Ectodermal cell (in vitro differentiated cells): ENCODE measurements around the gene RBMS3.

Experiments used
- H3K27ac ChIP-seq: 2 replicates; pipeline ENCODE4 v1.7.0; 2013; ENCODE audit warnings: mild to moderate bottlenecking, low read depth, low read length; ENCODE audit not compliant: insufficient read depth, poor library complexity, severe bottlenecking
- H3K27me3 ChIP-seq: 2 replicates; pipeline ENCODE4 v1.7.0; 2013; ENCODE audit warnings: mild to moderate bottlenecking, low read length; ENCODE audit not compliant: insufficient read depth, control insufficient read depth, poor library complexity, severe bottlenecking
- H3K36me3 ChIP-seq: one replicate; pipeline ENCODE4 v1.7.0; 2013; ENCODE audit warnings: low read length; ENCODE audit not compliant: control insufficient read depth, insufficient read depth
- H3K4me1 ChIP-seq: one replicate; pipeline ENCODE4 v1.7.0; 2013; ENCODE audit warnings: low read length; ENCODE audit not compliant: control insufficient read depth, insufficient read depth
- H3K4me3 ChIP-seq: 2 replicates; pipeline ENCODE4 v1.7.0; 2013; ENCODE audit warnings: low read depth, low read length, control low read depth; ENCODE audit not compliant: insufficient read depth
- H3K9me3 ChIP-seq: 2 replicates; pipeline ENCODE4 v1.7.0; 2013; ENCODE audit warnings: mild to moderate bottlenecking, low read length, moderate library complexity; ENCODE audit not compliant: control insufficient read depth
- WGBS, 2 experiments: methylation state at CpG; one replicate each; pipeline ENCODE4 v1.1.7; 2013; ENCODE audit warnings: missing lambda C conversion rate in 2 of 2; 5-methylcytosine and 5-hydroxymethylcytosine counted together

RBMS3 gene

GRCh38 chr3:29307295-29307694 is 26.4 kb downstream of the RBMS3 start:
- no peak overlapping the region for H3K27ac ChIP-seq
- WGBS, 2 experiments, result 97 to 100% methylated on average over 1 of the region's 1 CpG

DNA sequence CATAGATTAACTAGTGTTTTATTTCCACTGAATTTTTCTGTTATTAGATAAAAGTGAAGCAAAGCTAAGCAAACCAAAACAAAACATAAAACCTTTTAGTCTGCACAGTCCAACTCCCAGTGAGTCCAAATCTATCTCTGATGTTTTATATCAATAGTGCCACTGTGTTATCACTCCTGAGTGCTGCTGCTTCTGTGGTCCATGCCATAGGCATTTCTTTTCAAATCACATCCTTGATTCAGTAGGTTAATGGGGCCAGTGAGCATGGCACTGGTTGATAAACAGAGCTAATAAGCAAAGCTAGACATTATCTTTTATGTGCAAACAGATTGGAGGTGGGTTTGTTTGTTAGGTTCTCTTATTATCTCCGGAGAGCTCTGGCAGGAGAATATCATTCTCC is 30.0 kb downstream of the RBMS3 start:
- H3K4me1 ChIP-seq, result no peaks in the 10 kb centered on the region
- no peaks in the 10 kb centered on the region for H3K9me3 ChIP-seq
- no peak overlapping the region for H3K4me3 ChIP-seq
- no peaks in the 10 kb centered on the region for H3K27me3 ChIP-seq
- no peaks in the 10 kb centered on the region for H3K36me3 ChIP-seq
- 88 to 100% methylated on average over 1 of the region's 1 CpG for WGBS, 2 experiments
- no peak overlapping the region for H3K27ac ChIP-seq

More at GRCh38 chr3:29307295-29307694, 26.4 kb downstream of the RBMS3 start:
- H3K4me1 ChIP-seq, result no peaks in the 10 kb centered on the region
- no peak overlapping the region for H3K4me3 ChIP-seq
- no peaks in the 10 kb centered on the region for H3K27me3 ChIP-seq
- H3K9me3 ChIP-seq, result no peaks in the 10 kb centered on the region
- H3K36me3 ChIP-seq, result no peaks in the 10 kb centered on the region

- no peaks in the 10 kb centered on the region for H3K36me3 ChIP-seq
- H3K4me3 ChIP-seq, result no peak overlapping the region
- H3K27ac ChIP-seq, result no peak overlapping the region
- no peaks in the 10 kb centered on the region for H3K4me1 ChIP-seq
- H3K9me3 ChIP-seq, result no peaks in the 10 kb centered on the region
- WGBS, 2 experiments, result 83 to 86% methylated on average over 2 to 3 of the region's 3 CpGs
- no peaks in the 10 kb centered on the region for H3K27me3 ChIP-seq
Observed at GRCh38 chr3:29311795-29312194, 30.9 kb downstream of the RBMS3 start.

DNA sequence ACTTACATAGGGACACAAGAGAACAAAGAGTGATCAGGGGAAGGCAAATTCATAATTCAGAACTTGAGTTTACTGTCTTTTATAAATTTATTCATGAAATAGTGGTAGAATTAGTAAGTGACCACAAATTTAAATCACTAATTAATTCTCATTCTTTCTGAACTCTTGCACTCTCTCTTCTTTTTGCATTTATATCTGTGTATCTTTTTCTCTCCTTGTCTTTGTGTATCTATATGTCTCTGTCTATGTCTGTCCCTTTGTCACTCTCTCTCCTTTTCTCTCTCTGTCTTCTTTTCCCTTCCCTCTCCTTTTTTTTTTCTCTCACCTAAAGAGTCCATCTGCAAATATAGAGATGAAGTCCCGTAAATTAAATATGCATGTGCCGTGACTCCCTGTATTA is 31.5 kb downstream of the RBMS3 start:
- Histone ChIP-seq H3K27me3 (no peaks in the 10 kb centered on the region), H3K4me1 (no peaks in the 10 kb centered on the region), H3K36me3 (no peaks in the 10 kb centered on the region), H3K4me3 (no peak overlapping the region), H3K9me3 (no peaks in the 10 kb centered on the region), H3K27ac (no peak overlapping the region)
- 95 to 100% methylated on average over 2 of the region's 2 CpGs for WGBS, 2 experiments

- H3K9me3 ChIP-seq, result no peaks in the 10 kb centered on the region
- H3K36me3 ChIP-seq, result no peaks in the 10 kb centered on the region
- no peak overlapping the region for H3K4me3 ChIP-seq
- no peaks in the 10 kb centered on the region for H3K27me3 ChIP-seq
- 82 to 95% methylated on average over 2 of the region's 2 CpGs for WGBS, 2 experiments
- H3K27ac ChIP-seq, result no peak overlapping the region
- H3K4me1 ChIP-seq, result no peaks in the 10 kb centered on the region
Observed at GRCh38 chr3:29312960-29313452, 32.1 kb downstream of the RBMS3 start.

DNA sequence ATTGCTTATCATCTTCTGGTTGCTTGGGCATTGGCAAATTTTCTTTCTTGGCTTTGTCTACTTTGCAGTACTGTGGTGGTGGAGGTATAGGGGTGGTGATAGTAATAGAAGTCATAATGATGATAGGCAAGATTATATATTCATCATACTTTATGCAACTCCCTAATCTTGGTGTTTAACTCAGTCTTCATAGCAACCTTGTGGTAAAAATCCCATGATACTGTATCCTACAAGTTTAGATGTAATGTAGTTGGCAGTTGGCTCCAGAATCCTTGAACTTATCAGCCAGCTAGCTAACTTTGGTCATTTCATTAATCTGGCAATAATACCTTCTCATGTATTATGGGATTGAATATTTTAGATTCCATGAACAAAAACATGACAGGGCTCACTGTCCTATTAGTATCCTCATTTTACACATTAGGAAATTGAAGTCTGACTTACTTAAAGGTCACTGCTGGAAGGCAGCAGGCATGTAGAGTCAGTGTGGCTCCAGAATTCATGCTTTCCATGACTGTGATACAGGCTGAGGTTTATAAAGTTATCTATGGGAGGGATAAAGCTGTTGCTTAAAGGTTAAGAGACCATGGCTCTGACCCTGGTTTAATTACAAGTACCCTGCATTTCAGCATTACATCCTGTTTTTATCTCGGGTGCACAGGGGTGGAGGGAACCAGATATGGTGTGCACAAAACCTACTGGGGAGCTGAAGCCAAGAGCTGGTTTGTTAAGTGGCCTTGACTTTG is 33.3 kb downstream of the RBMS3 start:
- no peak overlapping the region for H3K27ac ChIP-seq

GRCh38 chr3:29314727-29315088 is 33.8 kb downstream of the RBMS3 start:
- H3K9me3 ChIP-seq, result no peaks in the 10 kb centered on the region
- no peak overlapping the region for H3K4me3 ChIP-seq
- H3K4me1 ChIP-seq, result no peaks in the 10 kb centered on the region
- H3K27me3 ChIP-seq, result no peaks in the 10 kb centered on the region
- H3K27ac ChIP-seq, result no peak overlapping the region
- H3K36me3 ChIP-seq, result no peaks in the 10 kb centered on the region

More for the DNA sequence above, 33.3 kb downstream of the RBMS3 start:
- Histone ChIP-seq H3K27me3 (no peaks in the 10 kb centered on the region), H3K9me3 (no peaks in the 10 kb centered on the region), H3K4me3 (no peak overlapping the region), H3K4me1 (no peaks in the 10 kb centered on the region), H3K36me3 (no peaks in the 10 kb centered on the region)
- 83 to 94% methylated on average over 1 of the region's 1 CpG for WGBS, 2 experiments

DNA sequence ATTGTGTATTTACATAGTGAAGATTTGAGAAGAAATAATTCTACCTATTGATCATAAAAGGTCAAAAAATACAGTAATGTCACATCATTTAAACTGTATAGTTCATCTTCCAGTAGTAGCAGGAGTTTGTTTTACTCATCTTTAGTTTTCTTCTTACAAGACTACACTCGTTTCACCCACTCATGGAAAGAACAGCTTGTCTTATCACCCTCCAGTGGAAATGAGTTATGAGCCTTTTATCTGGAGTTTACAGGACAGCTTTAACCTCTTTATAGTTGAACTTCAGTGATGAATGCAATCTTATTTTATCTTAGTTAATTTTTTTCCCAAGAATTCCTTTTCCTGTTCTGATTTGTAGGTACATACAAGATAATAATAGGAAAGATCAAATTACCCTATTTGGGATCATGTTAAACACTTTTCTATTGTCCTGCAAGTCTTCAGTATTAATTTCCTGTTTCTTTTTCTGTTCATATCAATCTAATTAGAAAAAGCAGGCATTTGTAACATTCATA is 36.8 kb downstream of the RBMS3 start:
- no peaks in the 10 kb centered on the region for H3K27me3 ChIP-seq
- H3K36me3 ChIP-seq, result no peaks in the 10 kb centered on the region
- H3K9me3 ChIP-seq, result no peaks in the 10 kb centered on the region
- H3K4me3 ChIP-seq, result no peak overlapping the region
- H3K4me1 ChIP-seq, result no peaks in the 10 kb centered on the region
- no peak overlapping the region for H3K27ac ChIP-seq
- WGBS, 2 experiments, result 50 to 85% methylated on average over 1 of the region's 1 CpG

DNA sequence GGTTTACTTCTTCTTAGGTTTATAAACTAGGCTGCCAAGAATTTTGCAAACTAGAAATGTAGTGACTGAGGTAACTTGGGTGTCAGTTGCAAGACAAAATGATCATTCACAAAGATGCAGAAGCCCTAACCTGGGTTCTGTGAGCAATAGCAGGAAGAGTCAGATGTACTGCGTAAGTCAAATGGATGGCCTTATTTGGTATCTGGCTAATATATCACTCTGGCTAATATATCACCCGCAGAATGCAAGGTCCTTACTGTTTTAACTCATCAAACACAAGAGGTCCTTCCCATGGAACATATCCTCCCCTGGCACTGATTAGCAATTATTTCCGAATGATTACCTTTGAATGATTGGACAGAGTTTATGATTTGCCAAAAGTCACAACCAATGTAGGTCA is 37.4 kb downstream of the RBMS3 start:
- 93 to 98% methylated on average over 3 of the region's 3 CpGs for WGBS, 2 experiments
- Histone ChIP-seq H3K4me3 (no peak overlapping the region), H3K27ac (no peak overlapping the region), H3K9me3 (no peaks in the 10 kb centered on the region), H3K36me3 (no peaks in the 10 kb centered on the region), H3K4me1 (no peaks in the 10 kb centered on the region), H3K27me3 (no peaks in the 10 kb centered on the region)

DNA sequence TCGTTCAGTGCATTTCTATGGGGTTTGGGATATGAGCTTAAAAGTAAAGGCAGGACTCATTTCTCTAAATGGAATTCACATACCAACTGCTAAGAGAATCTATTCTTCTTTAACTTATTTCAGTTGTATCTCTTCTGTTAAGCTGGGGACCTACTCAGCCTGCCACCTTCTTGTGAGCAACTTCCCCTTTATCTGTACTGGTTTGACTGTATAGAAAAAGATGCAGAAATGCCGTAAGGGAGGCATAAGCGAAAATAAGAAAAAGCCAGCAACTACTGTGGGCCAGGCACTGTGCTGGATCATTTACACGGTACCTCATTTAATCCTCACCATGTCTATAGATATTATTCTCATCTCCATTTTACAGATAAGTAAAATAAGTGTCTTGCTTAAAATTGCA is 38.4 kb downstream of the RBMS3 start:
- WGBS, 2 experiments, result 96 to 100% methylated on average over 2 to 4 of the region's 4 CpGs
- H3K27me3 ChIP-seq, result no peaks in the 10 kb centered on the region
- no peaks in the 10 kb centered on the region for H3K9me3 ChIP-seq
- no peaks in the 10 kb centered on the region for H3K36me3 ChIP-seq
- H3K27ac ChIP-seq, result no peak overlapping the region
- no peak overlapping the region for H3K4me3 ChIP-seq
- no peaks in the 10 kb centered on the region for H3K4me1 ChIP-seq
